Stomach smooth muscle (tissue), 2 donors: Measurements from ENCODE around the gene PM20D2.

Source experiments
- H3K27ac ChIP-seq: one replicate; pipeline ENCODE4 v1.7.0; 2013; ENCODE audit warnings: mild to moderate bottlenecking, low read length, inconsistent platforms
- H3K27me3 ChIP-seq, 2 donors: one replicate each; pipeline ENCODE4 v1.7.0; 2013; ENCODE audit warnings: low read length in 2 of 2; ENCODE audit not compliant: insufficient read depth in 2 of 2, control insufficient read depth in 1 of 2
- H3K36me3 ChIP-seq, 2 donors: one replicate each; pipeline ENCODE4 v1.7.0; 2013; ENCODE audit warnings: low read length in 2 of 2; ENCODE audit not compliant: control insufficient read depth in 2 of 2, insufficient read depth in 2 of 2
- H3K4me1 ChIP-seq: one replicate; pipeline ENCODE4 v1.7.0; 2013; ENCODE audit warnings: low read length; ENCODE audit not compliant: control insufficient read depth, insufficient read depth
- H3K4me3 ChIP-seq, 2 donors: one replicate each; pipeline ENCODE4 v1.7.0; 2013; ENCODE audit warnings: low read length in 2 of 2
- H3K9ac ChIP-seq, 2 donors: one replicate each; pipeline ENCODE4 v1.7.0; 2013; ENCODE audit warnings: low read length in 2 of 2, mild to moderate bottlenecking in 1 of 2
- H3K9me3 ChIP-seq, 2 donors: one replicate each; pipeline ENCODE4 v1.7.0; 2013; ENCODE audit warnings: low read length in 2 of 2; ENCODE audit not compliant: control insufficient read depth in 2 of 2
- donor health status: healthy.
- donor health status: Pancreatic carcinoma.

The PM20D2 gene

GRCh38 chr6:89180112-89180511, 34.3 kb downstream of the PM20D2 start:
- no peaks in the 10 kb centered on the region for H3K4me1 ChIP-seq
- H3K9ac ChIP-seq = no peak overlapping the region
- no peak overlapping the region for H3K4me3 ChIP-seq
- no peak overlapping the region for H3K27ac ChIP-seq
- H3K36me3 ChIP-seq = no peaks in the 10 kb centered on the region
- H3K9me3 ChIP-seq = no peaks in the 10 kb centered on the region
- H3K27me3 ChIP-seq = no peaks in the 10 kb centered on the region

- H3K4me3 ChIP-seq = no peak overlapping the region
- no peaks in the 10 kb centered on the region for H3K27me3 ChIP-seq
- H3K27ac ChIP-seq = no peak overlapping the region
- no peaks in the 10 kb centered on the region for H3K9me3 ChIP-seq
- no peaks in the 10 kb centered on the region for H3K36me3 ChIP-seq
- H3K9ac ChIP-seq = no peak overlapping the region
- no peaks in the 10 kb centered on the region for H3K4me1 ChIP-seq
Measured at GRCh38 chr6:89180971-89181370, 35.1 kb downstream of the PM20D2 start.

GRCh38 chr6:89183294-89183693, 37.4 kb downstream of the PM20D2 start:
- Histone ChIP-seq H3K9ac (no peak overlapping the region), H3K27ac (no peak overlapping the region), H3K27me3 (no peaks in the 10 kb centered on the region), H3K4me3 (no peak overlapping the region), H3K36me3 (no peaks in the 10 kb centered on the region), H3K9me3 (no peaks in the 10 kb centered on the region), H3K4me1 (no peaks in the 10 kb centered on the region)

- no peak overlapping the region for H3K9ac ChIP-seq
- no peak overlapping the region for H3K4me3 ChIP-seq
- H3K9me3 ChIP-seq = no peaks in the 10 kb centered on the region
- no peaks in the 10 kb centered on the region for H3K27me3 ChIP-seq
- no peak overlapping the region for H3K27ac ChIP-seq
- no peaks in the 10 kb centered on the region for H3K36me3 ChIP-seq
- no peaks in the 10 kb centered on the region for H3K4me1 ChIP-seq
Measured at GRCh38 chr6:89184344-89184743, 38.5 kb downstream of the PM20D2 start.

- Histone ChIP-seq H3K36me3 (no peaks in the 10 kb centered on the region), H3K4me1 (no peaks in the 10 kb centered on the region), H3K9me3 (no peaks in the 10 kb centered on the region), H3K9ac (no peak overlapping the region), H3K27me3 (no peaks in the 10 kb centered on the region), H3K27ac (no peak overlapping the region), H3K4me3 (no peak overlapping the region)
Measured at GRCh38 chr6:89186762-89187161, 40.9 kb downstream of the PM20D2 start.

- no peaks in the 10 kb centered on the region for H3K36me3 ChIP-seq
- H3K9ac ChIP-seq = no peak overlapping the region
- no peaks in the 10 kb centered on the region for H3K9me3 ChIP-seq
- no peak overlapping the region for H3K27ac ChIP-seq
- no peaks in the 10 kb centered on the region for H3K4me1 ChIP-seq
- H3K4me3 ChIP-seq = no peak overlapping the region
- H3K27me3 ChIP-seq = no peaks in the 10 kb centered on the region
Measured at GRCh38 chr6:89187504-89187903, 41.6 kb downstream of the PM20D2 start.

- Histone ChIP-seq H3K27me3 (no peaks in the 10 kb centered on the region), H3K9me3 (peaks cover 0 to 6% of the 10 kb centered on the region in 2 donors), H3K4me3 (no peak overlapping the region), H3K27ac (no peak overlapping the region), H3K4me1 (no peaks in the 10 kb centered on the region), H3K36me3 (no peaks in the 10 kb centered on the region), H3K9ac (no peak overlapping the region)
Measured at GRCh38 chr6:89190741-89191140, 44.9 kb downstream of the PM20D2 start.

GRCh38 chr6:89194559-89194958, 48.7 kb downstream of the PM20D2 start:
- Histone ChIP-seq H3K27me3 (no peaks in the 10 kb centered on the region), H3K4me1 (no peaks in the 10 kb centered on the region), H3K36me3 (no peaks in the 10 kb centered on the region), H3K4me3 (no peak overlapping the region), H3K27ac (no peak overlapping the region), H3K9me3 (peaks cover 0 to 6% of the 10 kb centered on the region in 2 donors), H3K9ac (no peak overlapping the region)

GRCh38 chr6:89197141-89197540, 51.3 kb downstream of the PM20D2 start:
- H3K9me3 ChIP-seq = peaks cover 0 to 6% of the 10 kb centered on the region in 2 donors
- H3K4me1 ChIP-seq = no peaks in the 10 kb centered on the region
- no peak overlapping the region for H3K9ac ChIP-seq
- H3K27me3 ChIP-seq = no peaks in the 10 kb centered on the region
- H3K4me3 ChIP-seq = no peak overlapping the region
- no peak overlapping the region for H3K27ac ChIP-seq
- H3K36me3 ChIP-seq = no peaks in the 10 kb centered on the region

GRCh38 chr6:89198235-89198634, 52.4 kb downstream of the PM20D2 start:
- no peak overlapping the region for H3K4me3 ChIP-seq
- no peaks in the 10 kb centered on the region for H3K27me3 ChIP-seq
- H3K9me3 ChIP-seq = peaks cover 0 to 6% of the 10 kb centered on the region in 2 donors
- no peaks in the 10 kb centered on the region for H3K4me1 ChIP-seq
- H3K36me3 ChIP-seq = no peaks in the 10 kb centered on the region
- H3K9ac ChIP-seq = no peak overlapping the region
- H3K27ac ChIP-seq = no peak overlapping the region

GRCh38 chr6:89199579-89199978, 53.7 kb downstream of the PM20D2 start:
- Histone ChIP-seq H3K4me3 (no peak overlapping the region), H3K27me3 (no peaks in the 10 kb centered on the region), H3K9ac (no peak overlapping the region), H3K27ac (no peak overlapping the region), H3K9me3 (no peaks in the 10 kb centered on the region), H3K36me3 (no peaks in the 10 kb centered on the region), H3K4me1 (no peaks in the 10 kb centered on the region)
